Ammon's horn (tissue), 1 donor: ENCODE data around the gene SETDB2.
A peak's percentile ranks its signal among the peaks of the same experiment; 100 is the strongest.

Source experiments
- DNase-seq: peaks from one replicate; pipeline ENCODE4 v3.0.0-alpha.2; 2016; ENCODE audit warnings: low spot score

The SETDB2 gene

DNA sequence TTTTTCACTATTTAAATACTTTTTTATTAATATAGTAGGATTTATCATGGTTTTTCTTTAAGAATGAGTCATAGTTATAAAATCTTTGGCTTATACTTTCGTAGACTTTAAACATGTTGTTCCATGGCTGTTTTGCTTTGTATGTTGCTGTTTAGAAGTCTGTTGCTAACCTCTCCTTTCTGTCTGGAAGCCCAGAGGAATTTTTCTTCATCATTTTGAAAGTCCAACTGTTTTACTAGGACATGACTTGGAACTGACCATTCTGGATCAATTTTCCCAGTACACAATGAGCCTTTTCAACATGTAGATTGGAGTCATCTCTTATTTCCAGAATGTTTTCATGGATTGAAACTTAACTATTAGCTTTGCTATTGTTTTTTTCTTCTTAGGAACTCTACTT lies 8.1 kb upstream of the SETDB2 start:
- DNase-seq: no peak

DNA sequence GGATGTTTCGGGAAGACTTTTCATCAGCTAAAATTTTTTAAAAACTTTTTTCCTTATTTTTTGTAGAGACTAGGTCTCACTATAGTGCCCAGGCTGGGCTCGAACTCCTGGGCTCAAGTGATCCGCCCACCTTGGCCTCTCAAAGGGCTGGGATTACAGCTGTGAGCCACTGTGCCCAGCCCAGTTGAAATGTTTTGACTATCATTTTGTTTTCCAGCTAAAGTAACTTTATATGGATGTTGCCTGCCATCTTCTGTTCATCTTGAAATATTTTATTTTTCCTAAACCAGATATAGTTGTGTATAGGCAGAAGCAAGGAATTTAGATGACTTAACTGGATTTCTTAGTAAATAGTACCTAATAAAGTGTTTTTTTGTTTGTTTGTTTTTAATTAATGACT lies 7.2 kb upstream of the SETDB2 start:
- DNase-seq: peak; percentile 51

DNA sequence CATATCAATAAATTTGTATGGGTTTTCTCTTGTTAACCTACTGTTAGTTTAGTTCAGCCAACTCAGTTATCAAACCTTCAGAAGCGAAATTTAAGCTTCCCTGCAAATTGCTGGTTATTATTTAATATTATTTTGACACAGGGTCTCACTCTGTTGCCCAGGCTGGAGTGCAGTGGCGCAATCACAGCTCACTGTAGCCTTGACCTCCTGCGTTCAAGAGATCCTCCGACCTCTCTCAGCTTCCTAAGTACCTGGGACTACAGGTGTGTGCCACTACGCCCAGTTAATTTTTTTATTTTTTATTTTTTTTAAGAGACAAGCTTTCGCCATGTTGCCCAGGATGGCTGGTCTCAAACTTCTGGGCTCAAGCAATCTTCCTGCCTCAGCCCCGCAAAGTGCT lies 6.4 kb upstream of the SETDB2 start:
- no peak for DNase-seq

DNA sequence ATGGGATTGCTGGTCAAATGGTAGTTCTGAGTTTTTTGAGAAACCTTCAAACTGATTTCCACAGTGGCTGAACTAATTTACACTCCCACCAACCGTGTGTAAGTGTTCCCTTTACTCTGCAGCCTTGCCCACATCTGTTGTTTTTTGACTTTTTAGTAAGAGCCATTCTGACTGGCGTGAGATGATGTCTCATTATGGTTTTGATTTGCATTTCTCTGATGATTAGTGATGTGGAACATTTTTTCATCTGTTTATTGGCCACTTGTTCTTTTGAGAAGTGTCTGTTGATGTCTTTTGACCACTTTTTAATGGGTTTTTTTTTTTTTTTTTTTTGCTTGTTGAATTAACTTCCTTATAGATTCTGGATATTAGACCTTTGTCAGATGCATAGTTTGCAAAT lies 4.5 kb upstream of the SETDB2 start:
- DNase-seq: no peak

DNA sequence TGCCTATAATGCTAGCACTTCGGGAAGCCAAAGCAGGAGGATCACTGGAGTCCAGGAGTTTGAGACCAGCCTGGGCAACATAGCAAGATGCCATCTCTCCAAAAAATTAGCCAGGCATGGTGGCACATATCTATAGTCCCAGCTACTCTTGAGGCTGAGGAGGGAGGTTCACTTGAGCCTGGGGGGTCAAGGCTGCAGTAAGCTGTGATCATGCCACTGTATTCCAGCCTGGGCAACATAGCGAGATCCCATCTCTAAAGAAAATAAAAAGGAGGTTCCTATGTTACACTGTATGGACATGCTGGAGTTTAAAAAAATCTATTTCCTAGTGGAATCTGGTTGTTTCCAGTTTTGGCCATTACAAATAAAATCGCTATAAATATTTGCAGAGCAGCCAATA lies 2.8 kb upstream of the SETDB2 start:
- no peak for DNase-seq

DNA sequence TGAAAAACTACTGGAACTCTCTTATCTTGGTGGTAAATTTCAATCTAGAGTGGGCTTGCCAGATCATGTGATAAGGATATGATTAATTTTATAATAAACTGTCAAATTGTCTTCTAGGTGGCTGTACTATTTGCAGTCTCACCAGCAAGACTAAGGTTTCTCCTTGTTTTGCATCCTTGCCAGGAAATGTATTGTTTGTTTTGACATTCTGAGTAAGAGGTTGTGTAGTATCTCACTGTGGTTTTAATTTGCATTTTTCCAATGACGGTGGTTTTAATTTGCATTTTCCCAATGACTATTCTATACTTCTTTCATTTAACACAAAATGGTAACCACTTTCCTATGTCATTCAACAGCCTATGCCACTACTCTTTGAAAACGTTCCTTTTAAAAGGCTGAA lies 2.2 kb upstream of the SETDB2 start:
- no peak for DNase-seq

DNA sequence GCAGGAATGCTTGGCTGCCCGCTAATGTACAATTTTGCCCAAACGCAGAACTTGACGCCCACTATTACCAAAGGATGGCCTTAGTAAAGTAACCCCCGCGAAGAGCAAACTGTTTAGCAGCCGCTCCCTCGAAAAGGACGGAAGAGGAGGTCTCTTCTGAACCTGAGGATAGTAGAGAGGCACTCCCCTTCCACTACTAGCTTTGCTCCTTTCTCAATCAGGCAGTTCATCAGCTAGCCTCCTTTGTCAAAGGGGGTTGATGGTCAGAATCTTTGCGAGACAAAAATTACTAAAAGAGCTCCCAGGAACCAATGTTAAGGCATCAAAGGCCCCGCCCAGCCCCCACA lies 744 bp upstream of the SETDB2 start:
- peak; percentile 45 for DNase-seq

DNA sequence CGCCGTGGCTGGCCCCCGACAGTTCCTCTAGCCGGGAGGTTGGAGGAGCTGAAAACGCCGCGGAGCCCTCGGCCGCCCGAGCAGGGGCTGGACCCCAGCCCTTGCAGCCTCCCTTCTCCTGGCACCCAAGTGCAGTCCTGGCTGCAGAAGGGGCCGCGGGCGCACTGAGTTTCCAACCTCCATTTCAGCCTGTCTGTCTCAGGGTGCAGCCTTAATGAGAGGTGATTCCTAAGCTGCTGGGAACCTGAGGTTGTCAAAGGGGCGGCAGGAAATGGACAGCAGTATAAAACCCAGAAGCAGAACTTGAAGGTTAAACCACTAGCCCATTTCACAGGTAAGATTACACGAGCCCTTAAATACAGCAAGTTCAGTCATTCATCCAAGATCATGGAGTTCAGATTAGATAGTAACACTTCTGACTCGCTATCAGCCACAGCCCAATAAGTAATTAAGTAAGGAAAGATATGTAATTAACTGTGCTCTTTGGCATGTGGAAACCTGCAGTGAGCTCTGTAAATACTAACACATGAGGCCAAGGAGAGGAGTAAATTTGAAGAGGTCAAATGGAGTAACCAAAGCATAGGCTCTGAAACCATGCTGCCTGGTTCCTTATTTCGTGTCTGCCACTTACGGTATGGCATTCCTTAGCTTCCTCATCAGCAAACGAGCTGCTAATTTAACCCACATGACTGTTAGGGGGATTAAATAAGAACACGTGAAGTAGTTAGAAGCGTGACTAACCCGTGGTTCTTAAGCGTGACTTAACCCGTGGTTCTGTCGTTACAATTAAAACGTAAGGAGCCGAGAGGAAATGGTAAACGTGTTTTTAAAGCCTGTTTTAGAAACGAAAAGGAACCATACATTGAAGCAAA lies 686 bp downstream of the SETDB2 start:
- DNase-seq: peak; percentile 41

DNA sequence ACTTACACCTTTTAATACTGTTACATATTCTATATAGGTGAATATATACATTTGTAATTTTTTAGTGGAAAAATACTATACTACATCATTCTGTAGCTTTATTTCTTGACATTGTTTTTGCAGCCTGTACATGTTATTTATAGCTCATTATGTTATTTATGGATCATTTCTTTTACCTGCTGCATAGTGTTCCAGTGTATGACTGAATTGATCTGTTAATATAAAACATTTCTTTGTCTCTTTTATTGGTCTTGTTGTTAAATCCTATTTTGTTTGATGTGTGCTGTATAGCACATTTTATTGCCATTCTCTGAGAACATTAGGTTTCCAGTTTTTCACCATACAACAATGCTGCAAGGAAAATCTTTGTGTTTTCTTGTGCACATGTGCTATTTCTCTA lies 2.4 kb downstream of the SETDB2 start:
- no peak for DNase-seq

DNA sequence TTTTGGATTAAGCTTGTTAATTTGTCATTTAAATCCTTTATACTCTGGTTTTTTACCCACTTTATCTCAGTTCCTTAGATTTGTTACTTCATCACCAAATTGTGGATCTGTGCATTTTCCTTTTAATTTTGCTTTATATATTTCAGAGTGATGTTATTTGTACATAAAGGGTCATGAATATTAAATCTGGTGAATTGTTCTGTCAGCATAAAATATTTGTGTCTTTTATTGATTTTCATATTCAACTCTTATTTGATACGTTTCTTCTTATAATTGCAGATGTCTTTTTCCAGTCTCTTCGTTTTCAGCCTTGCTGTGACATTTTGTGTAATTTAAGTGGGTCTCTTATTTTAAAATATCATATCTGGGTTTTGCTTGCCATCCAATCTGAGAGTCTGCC lies 4.7 kb downstream of the SETDB2 start:
- DNase-seq: no peak

DNA sequence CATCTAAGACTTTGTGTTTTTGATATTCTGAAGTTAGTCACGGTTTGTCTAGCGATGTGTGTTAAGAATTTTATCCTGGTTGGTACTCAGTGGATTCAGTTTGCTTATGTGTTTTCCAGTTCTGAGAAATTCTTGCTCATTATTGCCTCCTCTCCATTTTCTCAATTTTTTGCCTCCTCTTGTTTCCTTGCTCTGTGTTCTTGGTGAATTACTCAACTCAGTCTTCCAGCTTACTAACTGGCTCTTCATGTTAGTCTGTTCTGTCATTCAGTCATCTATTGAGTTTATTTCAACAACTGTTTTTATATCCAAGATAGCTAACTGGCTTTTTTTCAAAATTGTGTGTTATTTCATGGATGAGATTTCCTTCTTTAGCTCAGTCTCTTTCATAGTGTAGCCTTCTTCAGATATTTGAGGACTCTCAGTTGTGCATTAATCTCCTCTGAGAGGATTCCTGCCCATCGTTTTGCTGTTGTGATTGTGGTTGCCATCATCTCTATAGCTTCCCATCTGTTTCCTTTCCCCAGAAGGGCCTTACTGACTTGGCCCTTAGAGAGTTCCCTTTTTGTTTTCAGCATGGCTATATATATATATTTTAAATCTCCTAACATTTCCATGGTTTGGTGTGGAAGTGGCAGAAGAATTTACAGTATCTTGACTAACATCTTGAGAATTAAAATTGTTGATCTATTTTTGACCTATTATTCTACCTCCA lies 6.2 kb downstream of the SETDB2 start:
- no peak for DNase-seq

DNA sequence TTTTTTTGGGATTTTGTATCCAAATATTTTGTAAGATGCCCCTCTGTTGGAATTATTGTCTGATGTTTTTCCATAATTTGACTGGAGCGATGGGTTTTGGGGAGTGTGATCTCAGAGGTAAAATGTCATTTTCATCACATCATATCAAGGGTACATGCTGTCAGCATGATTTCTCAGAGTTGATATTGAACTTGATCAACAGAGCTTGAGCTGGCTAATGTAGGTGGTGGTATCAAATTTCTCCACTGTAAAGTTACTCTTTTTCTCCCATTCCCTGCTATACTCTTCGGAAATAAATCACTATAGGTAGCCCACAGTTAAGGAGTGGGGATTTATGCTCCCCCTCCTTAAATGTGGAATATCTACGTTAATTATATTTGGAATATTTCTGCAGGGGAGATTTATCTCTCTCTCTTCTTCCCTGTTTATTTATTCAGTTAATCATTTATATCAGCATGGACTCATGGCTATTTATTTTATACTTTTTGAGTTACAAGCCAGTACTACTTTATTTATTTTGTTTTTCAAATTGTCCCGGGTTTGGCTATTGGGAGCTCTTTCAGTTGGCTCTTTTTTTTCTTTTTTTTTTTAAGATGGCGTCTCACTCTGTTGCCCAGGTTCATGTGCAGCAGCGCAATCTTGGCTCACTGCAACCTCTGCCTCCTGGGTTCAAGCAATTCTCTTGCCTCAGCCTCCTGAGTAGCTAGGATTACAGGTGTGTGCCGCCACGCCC lies 8.8 kb downstream of the SETDB2 start:
- DNase-seq: no peak

DNA sequence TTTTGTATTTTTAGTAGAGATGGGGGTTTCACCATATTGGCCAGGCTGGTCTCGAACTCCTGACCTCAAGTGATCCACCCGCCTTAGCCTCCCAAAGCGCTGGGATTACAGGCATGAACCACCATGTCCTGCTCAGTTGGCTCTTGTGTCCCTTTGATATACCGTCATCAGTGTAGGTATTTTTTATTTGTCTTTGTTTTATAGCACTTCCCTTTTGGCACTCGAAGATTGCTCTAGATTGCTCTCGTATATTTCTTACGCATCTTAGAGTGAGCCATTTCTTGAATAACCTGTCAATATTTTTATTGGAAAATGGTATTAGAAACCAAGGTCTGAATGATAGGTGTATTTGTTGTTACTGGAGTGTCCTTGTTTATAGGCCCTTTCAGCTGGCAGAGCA lies 9.4 kb downstream of the SETDB2 start:
- DNase-seq: no peak

DNA sequence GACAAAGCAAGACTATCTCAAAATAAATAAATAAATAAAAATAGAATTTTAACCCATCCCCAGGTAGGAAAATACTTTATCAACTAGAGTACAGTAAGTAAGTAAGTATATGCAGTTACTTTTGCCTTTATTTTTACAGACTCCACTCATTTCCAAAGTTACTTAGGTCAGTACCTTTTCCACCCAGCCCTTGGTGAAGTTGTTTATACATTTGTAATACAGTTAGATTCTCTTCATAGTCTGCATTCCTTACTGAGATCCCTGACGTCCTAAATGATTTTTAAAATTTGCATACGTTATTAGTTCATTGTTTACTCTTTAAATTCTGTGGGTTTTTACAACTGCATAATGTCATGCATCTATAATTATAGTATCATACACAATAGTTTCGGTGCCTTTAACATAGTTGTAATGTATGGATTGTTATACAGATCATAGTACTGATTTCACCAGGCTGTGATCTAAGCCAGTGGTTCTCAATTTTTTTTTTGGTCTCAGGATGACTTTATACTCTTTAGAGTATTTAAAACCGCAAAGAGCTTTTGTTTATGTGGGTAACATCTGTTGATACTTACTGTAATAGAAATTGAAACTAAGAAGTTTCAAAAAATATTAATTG lies 10.4 kb downstream of the SETDB2 start:
- no peak for DNase-seq

DNA sequence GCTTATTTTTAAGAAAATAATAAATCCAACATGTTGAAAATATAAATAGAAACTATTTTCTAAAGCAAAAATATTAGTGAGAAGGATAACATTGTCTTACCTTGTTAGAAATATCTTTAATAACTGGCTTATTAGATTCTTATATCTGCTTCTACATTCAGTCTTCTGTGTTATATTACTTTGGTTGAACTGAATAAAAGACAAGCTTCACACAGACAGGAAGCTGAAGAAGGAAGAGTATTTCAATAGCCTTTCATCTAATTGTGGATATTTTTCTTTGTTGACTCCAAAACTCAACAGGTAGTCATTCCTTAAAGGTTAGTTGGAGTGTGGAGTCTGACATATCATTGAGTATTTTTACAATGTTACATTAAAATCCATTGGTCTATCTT lies 10.9 kb downstream of the SETDB2 start:
- DNase-seq: no peak

DNA sequence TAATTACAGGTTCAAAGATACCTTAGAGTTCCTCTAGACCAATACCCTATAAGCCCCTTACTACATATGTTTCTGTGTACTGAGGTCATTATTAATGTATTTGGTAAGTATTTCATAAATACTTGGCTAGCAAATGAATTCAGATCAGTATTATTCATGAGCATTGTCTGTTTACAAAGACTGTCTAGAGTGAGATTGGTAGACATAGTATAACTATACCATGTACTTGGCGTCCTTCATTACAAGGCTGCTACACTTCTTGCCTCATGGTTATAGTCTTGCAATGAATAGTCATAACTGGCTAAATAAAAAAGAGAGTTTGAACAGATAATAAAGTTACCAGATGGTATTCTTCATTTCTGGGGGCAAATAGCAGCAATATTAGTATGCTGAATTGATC lies 12.1 kb downstream of the SETDB2 start:
- DNase-seq: no peak

DNA sequence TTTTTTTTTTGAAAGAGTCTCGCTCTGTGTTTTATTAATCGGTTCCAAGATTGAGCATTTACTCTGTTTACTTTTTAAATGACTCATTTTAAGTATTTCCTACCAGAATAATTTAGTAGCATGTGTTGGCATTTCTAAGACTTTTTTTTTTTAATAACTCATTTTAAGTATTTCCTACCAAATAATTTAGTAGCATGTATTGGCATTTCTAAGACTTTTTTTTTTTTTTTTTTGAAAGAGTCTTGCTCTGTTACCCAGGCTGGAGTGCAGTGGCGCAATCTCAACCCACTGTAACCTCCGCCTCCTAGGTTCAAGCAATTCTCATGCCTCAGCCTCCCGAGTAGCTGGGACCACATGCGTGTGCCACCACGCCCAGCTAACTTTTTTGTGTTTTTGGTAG lies 13.1 kb downstream of the SETDB2 start:
- DNase-seq: no peak

DNA sequence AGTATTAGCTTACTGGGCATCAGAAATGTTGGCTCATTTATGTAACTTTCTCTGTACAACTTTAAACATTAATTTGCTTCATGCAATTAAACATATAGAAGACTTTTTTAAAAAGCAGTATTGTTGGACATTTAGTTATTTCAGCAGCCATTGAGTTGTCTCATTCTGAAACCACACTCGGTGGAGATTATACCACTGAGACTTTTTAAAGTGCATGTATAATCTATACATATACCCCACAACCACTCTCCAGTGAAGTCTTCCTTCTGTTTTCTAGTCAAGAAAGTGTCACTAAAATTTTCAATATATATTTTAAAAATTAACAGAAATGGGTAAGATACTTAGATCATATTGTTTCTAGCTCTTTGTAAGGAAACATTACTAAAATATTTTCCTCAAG lies 15.5 kb downstream of the SETDB2 start:
- no peak for DNase-seq

DNA sequence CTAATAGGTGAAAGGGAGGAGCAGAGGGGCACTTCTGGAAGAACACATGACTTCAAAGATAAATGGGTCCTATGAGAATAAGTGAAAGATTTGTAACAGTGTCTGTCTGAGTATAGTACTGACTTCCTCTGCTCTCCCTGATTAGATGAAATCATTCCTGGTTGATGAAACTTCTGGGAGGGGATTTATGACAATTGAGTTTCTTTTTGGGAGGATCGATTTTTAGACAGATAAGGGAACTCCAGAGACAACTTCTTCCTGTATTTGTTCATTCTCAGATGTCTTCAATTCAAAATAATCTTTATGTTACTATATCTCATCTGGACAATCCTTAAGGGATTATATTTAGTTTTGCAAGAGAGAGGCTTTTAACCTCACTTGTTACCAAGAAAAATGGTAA lies 20.0 kb downstream of the SETDB2 start:
- no peak for DNase-seq

DNA sequence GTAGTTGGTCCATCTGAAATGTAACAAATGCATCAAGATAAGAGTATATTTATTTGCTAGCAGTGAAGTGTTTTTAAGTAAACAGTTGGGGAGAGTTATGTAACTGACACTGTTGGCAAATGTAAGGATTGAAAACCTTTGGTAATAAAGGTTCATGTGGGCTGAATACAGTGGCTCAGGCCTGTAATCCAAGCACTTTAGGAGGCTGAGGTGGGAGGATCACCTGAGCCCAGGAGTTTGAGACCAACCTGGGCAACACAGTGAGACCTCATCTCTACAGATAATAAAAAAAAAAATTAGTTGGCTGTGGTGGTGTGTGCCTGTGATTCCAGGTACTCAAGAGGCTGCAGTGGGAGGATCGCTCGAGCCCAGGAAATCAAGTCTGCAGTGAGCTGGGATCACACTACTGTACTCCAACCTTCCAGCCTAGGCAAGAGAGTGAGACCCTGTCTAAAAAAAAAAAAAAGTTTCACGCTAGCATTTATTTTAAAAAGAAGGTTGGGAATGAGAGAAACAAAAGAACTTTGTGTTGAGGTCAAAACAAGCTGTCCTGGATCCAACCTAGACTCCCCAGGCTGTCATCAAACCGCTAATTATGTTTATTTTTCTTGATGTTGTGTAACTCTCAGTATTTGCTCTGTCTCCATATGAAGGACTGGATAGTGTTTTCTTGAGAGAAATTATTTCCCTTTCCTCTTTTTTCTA lies 20.7 kb downstream of the SETDB2 start:
- DNase-seq: no peak

DNA sequence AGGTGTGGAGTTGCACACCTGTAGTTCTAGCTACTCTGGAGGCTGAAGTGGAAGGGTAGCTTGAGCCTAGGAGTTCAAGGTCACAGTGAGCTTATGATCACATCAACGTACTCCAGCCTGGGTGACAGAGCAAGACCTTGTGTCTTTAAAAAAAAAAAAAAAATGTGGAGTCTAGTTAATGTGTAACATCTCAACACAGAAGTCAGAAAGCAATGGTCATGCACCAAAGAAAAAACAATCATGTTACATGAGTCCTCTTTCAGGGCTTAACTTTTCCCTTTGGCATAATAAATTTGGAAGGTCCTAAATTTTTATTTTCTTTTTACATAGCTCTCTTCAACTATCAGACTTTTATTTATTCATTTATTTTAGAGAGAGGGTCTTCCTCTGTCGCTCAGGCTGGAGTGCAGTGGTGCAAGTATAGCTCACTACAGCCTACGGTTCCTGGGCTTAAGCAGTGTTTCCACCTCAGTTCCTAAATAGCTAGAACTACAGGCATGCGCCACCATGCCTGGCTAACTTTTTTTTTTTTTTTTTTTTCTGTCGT lies 22.3 kb downstream of the SETDB2 start:
- DNase-seq: no peak

DNA sequence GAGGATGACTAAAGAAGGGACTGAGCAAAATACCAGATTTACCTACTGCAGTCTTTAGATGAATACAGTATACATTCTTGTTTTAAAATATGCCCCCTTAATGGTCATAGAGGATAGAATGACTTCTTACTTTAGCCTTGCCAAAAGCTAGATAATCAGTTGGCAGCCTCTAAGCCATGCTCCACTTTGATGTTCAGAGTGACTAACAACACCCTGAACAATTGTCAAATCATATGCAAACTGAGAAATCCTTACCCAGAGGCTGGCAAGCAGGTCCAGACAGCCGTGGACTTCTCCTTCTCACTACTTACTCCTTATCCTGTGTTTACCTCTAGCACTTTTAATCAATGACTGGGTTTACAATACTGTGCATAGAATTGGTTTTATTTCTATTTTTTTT lies 28.1 kb downstream of the SETDB2 start:
- no peak for DNase-seq
